Measurements from ENCODE around the gene GPATCH2.

Gene GPATCH2

DNA sequence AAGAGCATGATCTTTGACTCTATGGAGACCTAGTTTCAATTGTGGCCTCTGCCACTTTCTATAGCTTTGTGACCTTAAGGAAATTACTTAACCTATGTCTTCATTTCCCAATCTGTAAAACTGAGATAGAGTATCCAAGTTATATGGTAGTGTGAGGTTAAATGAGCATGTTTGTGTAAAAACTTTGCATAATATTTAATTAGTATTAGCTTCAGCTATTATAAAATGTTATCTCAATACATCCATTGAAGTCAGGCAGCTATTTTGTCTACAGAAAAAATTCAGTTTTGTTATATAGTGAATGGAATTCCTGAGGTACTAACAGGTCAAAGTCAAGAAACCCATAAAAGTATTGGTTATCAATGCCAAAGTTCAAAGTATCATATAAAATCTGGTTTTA lies 53.6 kb downstream of the GPATCH2 start:
- no peak for DNase-seq

DNA sequence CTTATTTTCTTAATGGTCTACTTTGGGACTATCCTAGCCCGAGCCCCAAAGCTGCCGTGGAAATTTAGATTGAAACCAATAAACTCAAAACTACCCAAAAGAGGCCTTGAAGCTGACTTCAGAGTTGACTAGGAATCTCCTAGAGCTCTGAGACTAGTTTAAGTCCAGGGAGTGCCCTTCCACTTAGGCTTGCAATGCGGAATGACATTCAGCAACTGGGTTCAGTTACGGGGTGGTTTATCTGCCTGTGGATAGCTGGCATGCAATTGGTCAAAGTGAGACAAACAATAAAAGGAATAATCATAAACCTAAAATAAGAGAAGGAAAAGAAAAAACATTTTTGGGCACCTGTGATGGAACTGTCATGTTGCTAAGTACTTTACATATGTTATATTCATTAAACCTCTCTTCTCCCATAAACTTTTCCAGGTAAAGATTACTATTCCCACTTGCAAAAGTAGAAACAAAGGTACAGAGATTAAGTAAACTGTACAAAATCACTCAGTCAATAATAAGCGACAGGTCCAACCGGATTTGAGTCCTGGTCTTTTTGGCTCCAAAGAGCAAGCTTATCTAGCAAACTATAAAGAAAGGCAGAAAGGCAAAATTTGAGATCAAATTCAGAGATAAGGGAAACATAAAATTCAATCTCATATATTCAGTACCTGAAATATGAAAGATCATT lies 56.5 kb downstream of the GPATCH2 start:
- no peak for DNase-seq

DNA sequence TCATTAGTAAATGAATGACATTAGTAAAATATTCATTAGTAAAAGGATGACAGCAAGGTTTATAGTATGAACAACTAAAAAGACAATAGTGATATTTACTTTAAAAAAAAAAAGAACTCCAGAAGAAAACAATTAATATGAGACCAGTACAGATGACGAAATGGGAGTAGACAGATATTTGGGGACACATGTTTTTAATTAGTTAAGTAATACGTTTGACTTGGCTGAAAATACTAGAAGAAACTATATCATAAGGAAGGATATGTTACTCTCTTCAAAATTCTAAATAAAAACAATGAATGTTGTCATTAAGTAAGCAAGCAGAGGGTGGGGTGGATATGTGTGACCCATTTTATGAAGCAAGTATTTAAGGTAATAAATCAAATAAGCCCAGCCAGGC lies 61.9 kb downstream of the GPATCH2 start:
- no peak for DNase-seq

DNA sequence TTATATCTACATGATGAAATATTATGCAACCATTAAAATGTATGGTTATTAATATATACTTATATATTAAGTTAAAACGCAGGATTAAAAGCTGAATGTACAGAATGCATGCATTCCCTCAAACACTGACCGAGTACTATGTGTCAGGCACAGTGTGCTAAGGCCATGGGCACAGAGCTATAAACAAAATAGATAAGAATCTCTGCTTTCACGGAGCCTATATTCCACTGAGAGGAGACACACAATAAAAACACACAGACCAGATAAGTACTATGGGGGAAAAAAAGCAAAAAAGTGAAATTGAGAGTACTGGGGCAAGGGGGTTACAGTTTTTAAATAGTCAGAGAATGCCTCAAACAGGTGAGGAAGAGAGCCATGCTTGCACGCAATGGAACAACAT lies 62.7 kb downstream of the GPATCH2 start:
- DNase-seq, result no peak

DNA sequence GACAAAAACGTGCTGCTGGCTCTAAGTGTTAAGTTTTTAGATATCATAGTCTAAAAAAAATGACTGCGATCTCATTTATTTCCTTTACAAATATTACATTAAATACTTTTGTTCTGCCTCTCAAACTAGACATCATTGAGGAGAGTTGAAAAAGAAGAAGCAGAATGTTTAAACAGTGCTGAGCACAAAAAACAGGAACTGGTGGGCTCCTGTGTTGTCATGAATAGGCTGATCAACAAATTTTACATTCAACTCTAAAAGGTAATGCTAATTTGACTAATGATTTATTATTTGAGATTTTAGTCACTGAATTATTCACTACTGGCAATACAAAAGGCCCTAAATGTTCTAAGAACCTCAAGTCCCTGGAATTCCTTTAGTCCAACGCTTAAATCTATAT lies 66.1 kb downstream of the GPATCH2 start:
- DNase-seq, result no peak

GRCh38 chr1:217564207-217564606 lies 66.7 kb downstream of the GPATCH2 start:
- DNase-seq, result no peak

- DNase-seq, result no peak
These were observed 67.7 kb downstream of the GPATCH2 start for GRCh38 chr1:217563179-217563578.

GRCh38 chr1:217562229-217562878 lies 68.5 kb downstream of the GPATCH2 start:
- no peak for DNase-seq

DNA sequence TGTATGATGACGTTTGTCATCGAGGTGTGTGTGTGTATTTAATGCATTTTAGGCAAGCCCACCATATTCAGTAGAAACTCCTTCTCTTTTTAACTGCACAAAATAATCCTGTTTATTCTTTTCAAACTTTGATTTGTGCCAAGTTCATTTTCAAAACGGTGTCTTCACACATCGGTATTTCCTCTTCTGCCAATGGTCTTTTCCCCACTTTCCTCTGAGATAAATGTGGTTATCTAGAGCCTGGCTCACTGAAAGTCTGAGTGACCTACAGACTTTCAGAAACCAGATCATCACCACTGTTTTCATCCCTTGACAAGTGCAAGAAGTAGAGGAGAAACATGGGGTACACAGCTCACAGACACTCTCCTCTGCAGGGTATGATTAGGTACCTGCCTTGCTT lies 69.4 kb downstream of the GPATCH2 start:
- DNase-seq, result no peak

DNA sequence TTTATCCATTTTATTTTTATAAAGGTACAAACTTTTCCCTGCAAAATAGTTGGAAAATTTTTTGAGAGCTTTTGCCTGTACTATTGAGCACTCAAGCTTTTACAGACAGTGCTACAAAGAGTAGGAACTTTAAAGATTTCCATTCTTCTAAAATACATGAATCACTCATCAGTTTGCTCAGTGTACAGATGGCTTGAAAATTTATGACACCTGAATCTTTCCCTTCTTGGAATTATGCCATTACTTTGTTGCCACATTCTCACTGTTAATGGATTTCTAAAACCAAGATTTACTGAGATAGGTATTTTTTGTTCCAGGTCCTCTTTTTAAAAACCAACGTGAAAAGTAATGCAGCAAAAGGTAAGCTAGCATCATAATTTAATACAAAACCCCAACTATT lies 76.0 kb downstream of the GPATCH2 start:
- no peak for DNase-seq

DNA sequence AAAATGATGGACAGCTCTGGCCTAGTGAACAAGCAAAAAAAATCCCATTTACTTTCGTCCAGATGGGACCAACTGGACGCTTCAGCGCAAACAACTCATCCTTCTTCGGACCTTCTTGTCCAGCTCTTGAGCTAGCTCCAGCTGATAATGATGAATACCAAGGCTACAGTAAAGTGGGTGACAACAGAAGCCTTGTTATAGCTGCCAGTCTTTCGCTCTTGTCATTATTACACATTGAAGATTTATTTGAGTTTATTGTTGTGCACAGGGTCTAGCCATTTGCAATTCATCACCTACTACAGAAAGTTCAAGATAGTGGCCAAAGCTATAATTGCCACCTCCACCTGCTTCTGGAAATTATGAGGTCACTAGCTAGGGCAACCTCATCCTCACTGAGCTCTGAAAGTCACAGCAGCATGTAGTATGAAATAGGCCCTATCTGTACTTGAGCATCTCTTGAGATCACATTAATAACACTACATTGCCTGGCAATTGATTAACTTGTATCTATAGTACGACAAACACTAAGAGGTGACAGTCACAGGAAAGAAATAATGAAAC lies 76.9 kb downstream of the GPATCH2 start:
- no peak for DNase-seq

GRCh38 chr1:217552339-217552951 lies 78.4 kb downstream of the GPATCH2 start:
- DNase-seq, result no peak

- no peak for DNase-seq
These were observed 88.1 kb downstream of the GPATCH2 start for GRCh38 chr1:217542837-217543236.

GRCh38 chr1:217542136-217542777 lies 88.6 kb downstream of the GPATCH2 start:
- no peak for DNase-seq

DNA sequence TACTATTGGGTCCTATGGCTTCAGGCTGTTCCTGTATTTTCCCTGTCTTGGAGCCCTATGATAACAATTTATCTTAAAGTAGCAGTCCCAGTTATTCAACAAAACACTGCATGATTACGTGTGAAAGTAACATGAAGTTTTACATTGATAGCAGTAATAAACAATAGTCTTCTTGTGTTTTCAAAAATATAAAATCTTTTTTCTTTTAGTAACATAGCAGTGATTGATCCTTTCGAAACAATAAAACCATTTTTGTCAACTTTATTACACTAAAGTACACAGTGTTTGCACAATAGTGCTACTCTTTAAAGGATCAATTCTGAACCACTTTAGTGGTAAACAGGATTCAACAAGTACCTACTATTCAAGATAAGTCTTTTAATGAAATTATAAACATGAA lies 90.6 kb downstream of the GPATCH2 start:
- no peak for DNase-seq

- peak; percentile 56 for DNase-seq
These were observed 91.4 kb downstream of the GPATCH2 start for GRCh38 chr1:217539510-217539909.

DNA sequence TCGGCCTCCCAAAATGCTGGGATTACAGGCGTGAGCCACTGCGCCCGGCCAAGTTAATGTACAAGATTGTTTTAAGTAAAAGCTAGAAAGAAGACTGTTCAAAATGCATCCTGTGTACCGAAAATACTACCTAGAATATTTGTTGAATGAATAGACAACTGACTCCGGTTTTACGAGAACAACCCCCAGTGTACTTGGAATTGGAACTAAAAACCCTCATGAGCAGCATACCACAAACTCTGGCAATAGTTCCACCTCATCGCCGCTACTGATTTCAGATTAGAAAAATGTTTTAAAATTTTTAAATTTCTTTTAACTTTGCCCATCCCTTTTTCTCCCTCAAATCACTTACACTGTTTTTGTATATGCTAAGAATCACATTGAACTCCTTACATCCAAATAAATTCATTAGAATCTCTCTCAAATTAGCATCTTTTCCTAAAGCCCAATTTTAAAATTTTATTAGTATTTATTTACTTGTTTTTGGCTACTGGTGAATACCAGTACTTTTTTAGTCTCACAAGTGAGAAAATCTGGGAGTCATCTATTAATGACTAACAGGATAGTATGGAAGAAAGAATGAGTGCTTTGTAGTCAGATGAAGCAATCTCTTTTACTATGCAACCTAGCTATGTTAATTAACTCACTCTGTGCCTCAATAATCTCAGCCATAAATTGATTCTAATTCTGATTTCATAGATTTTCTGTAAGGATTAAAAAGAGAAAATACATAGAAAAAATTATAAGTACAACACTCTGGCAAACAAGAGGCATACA lies 95.1 kb downstream of the GPATCH2 start:
- DNase-seq, result no peak

DNA sequence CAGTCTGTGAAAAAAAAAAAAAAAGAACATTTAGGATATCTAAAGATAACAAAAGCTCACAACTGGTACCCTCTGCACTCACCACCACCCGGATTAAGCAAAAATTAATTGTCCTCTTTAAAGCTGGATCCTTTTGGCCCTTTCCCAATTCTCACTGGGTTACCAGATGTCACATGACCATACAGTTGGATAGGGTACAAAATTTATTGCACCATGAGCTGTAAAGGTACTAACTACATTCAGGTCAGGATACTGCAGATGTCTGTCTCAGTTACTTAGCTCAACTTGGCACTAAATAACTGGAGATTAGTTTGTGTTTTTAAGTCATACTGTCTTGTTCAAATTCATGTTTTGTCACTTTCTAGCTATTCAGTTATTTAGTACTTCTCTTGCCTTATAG lies 96.3 kb downstream of the GPATCH2 start:
- no peak for DNase-seq

- DNase-seq, result no peak
These were observed 102.6 kb downstream of the GPATCH2 start for GRCh38 chr1:217528271-217528670.

DNA sequence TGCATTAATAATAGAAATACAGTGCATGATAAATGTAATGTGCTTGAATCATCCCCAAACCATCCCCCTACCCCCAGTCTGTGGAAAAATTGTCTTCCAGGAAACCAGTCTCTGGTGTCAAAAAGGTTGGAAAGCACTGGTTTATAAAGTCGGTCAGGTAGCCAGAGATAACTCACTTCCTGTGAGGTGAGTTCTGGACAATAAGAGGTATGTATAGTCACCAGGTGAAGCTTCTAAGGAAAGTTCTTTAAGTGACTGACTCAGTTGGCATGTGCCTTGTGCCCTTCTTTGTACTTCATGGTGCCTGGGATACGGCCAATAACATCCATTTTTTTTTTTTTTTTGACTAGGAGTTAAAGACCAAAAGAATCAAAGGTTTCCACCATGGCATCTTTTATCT lies 103.7 kb downstream of the GPATCH2 start:
- DNase-seq, result no peak

GRCh38 chr1:217526636-217527035 lies 104.3 kb downstream of the GPATCH2 start:
- DNase-seq, result no peak

GRCh38 chr1:217525773-217526490 lies 105.0 kb downstream of the GPATCH2 start:
- no peak for DNase-seq

Measured in NCI-H748 treated with DMSO at 0.1 percent for 48 hours (cell line).